Activated CD4-positive, alpha-beta T cell treated with anti-CD3 and anti-CD28 coated beads for 36 hours (primary cell): ENCODE results near the gene PEDS1. TPM values are rescaled to one million over a fixed set of nuclear protein-coding genes. Genes with fewer than 3 reads are reported as not detected.
"Not testable (repeated sequence)": the region's sequence is repeated elsewhere in the genome, so short reads cannot be mapped to it uniquely, and the experiment has no call there.

Experiments used
- ATAC-seq: fragments of 200-7000 bp; cut with Tn5 transposase; one replicate; pipeline ENCODE4 v1.10.0; 2021; ENCODE audit warnings: mild to moderate bottlenecking, moderate library complexity
- CTCF ChIA-PET: fragments of 350-600 bp; sonication (Branson Sonifier 250); formaldehyde crosslinking; loops from one replicate; lab custom pipeline; 2021; ENCODE audit warnings: antibody characterized with exemption; lab: Charles Lee
- POLR2A ChIA-PET: fragments of 350-600 bp; sonication (Branson Sonifier 250); formaldehyde crosslinking; loops from one replicate; lab custom pipeline; 2021; ENCODE audit warnings: antibody characterized with exemption, inconsistent platforms; lab: Charles Lee
- DNase-seq: peaks from one replicate; pipeline ENCODE4 v3.0.0-alpha.2; 2020
- H3K27ac Mint-ChIP-seq: one replicate; pipeline ENCODE4 v1.8.0; 2021; ENCODE audit warnings: mixed read lengths
- H3K27me3 Mint-ChIP-seq: one replicate; pipeline ENCODE4 v1.8.0; 2021; ENCODE audit warnings: mixed read lengths
- H3K36me3 Mint-ChIP-seq: one replicate; pipeline ENCODE4 v1.8.0; 2021; ENCODE audit warnings: low read depth, mixed read lengths
- H3K4me1 Mint-ChIP-seq: one replicate; pipeline ENCODE4 v1.8.0; 2021; ENCODE audit warnings: mixed read lengths
- H3K4me3 Mint-ChIP-seq: one replicate; pipeline ENCODE4 v1.8.0; 2021; ENCODE audit warnings: mild to moderate bottlenecking, moderate library complexity, mixed read lengths
- H3K9me3 Mint-ChIP-seq: one replicate; pipeline ENCODE4 v1.8.0; 2021; ENCODE audit warnings: low read depth, mixed read lengths
- intact Hi-C, 2 experiments: fragments of 100-400 bp; cut with DNase I in 1 of 2; cut with micrococcal nuclease in 1 of 2; formaldehyde crosslinking; loops; one replicate each; pipeline versions ENCODE4 v1.14.2 to v1.15.1; 2022 to 2024; cut with DNase I, micrococcal nuclease
- total RNA-seq, 2 experiments: library from RNA; stranded (reverse); gene quantifications; one replicate each; pipeline ENCODE4 v1.2.3, GENCODE V29; 2021

PEDS1 gene
- total RNA-seq, 2 experiments from 2014 or later: 13.2 to 16.8 TPM

DNA sequence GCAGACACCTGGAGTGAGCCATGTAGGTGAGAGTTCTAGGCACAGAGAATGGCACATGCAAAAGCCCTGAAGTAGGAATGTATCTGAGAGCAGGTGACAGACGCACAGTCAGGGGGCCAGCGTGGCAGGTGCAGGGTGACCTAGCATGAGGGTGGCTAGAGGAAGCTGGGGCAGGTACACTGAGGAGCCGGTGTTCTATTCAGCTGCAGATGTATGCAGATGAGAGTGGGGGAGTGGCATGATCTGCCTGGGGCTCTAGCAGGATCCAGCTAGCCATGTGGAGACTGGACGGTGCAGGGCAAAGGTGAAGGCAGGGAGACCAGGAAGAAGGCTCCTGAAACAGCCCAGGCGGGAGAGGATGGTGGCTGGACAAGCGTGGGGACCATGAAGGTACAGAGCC, 10.7 kb downstream of the PEDS1 start:
- H3K27me3 Mint-ChIP-seq: no peaks in the 10 kb centered on the region
- DNase-seq: no peak
- no peak for ATAC-seq
- ChIA-PET POLR2A (no interaction called here), CTCF (interaction anchor here (0.6 to 1.8 kb wide), 3 partner anchors 20 to 444 kb away, joined by 3 to 10 read pairs (median 3); no protein-coding TSS in a partner anchor)
- no peaks in the 10 kb centered on the region for H3K9me3 Mint-ChIP-seq
- peak overlapping the region; percentile 23 for H3K27ac Mint-ChIP-seq
- intact Hi-C loops: no loop called here
- no peak overlapping the region for H3K4me3 Mint-ChIP-seq
- peaks cover 31% of the 10 kb centered on the region for H3K4me1 Mint-ChIP-seq
- peaks cover 35% of the 10 kb centered on the region for H3K36me3 Mint-ChIP-seq

DNA sequence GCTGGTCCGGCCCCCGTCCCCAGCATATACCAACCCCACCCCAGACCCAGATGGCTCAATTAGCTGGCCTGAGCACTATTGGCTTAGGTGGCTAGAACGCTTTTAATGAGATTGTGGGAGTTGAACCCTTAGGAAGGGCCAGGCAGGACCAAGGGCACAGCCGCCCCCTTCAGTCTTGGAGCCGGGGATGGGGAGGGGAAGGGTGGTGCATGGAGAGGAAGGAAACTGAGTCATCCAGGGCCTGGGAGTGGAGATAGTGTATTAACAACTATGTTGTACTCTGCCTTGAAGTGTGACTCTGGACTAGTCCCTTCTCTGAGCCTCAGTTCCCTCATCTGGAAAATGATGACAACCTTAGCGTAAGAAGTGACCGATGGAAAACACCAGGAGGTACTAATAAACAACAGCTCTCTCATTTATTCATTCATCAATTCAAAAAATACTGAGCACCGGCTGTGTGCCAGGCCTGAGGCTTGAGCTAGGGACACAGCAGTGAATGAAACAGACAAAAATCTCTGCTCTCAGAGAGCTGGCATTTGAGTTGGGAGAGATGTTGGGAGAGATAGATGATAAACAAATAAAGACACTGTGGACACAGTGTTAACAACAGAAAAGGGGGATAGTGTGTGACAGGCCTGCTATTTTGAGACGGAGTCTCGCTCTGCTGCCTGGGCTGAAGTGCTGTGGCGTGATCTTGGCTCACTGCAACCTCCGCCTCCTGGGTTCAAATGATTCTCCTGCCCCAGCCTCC, 11.5 kb downstream of the PEDS1 start:
- Mint-ChIP-seq H3K27me3 (no peaks in the 10 kb centered on the region), H3K4me1 (peaks cover 31% of the 10 kb centered on the region), H3K9me3 (no peaks in the 10 kb centered on the region), H3K27ac (no peak overlapping the region), H3K4me3 (no peak overlapping the region), H3K36me3 (peaks cover 36% of the 10 kb centered on the region)
- ChIA-PET CTCF (interaction anchor here (0.6 to 1.8 kb wide), 3 partner anchors 20 to 444 kb away, joined by 3 to 10 read pairs (median 3); no protein-coding TSS in a partner anchor), POLR2A (interaction anchor here (0.6 kb wide), 1 partner anchor 366 kb away, joined by 3 read pairs; no protein-coding TSS in a partner anchor)
- intact Hi-C loops: no loop called here
- DNase-seq (no peak), ATAC-seq (no peak)

DNA sequence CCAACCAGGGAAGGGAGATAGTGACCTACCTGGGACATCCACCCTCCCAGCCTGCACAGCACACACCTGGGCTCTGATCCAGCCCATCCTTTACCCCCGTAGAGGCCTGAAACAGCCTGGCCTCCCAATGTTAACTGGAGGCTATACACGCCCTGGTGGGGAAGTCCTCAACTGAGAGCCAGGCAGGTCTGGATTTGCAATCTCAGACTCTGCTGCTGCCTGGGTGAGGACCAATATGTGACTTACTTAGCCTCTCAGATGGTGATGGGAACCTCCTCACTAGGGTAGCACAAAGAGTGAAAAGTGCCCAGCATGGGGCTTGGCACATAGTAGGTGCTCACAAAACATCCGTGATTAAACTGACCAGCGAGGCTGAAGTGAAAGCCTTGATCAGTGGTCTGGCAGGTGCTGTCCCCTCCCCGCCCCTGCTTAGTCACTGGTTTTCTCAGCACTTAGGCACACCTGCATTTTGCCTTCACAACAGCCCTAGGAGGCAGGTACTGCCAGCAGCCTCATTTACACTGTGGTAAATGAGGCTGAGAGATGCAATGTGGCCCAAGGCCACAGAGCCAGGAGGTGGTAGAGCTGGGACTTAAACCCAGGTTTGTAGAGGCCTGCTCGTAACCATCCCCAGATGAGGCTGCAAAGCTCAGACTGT, 12.4 kb downstream of the PEDS1 start:
- ChIA-PET CTCF (no interaction called here), POLR2A (no interaction called here)
- H3K4me1 Mint-ChIP-seq: peaks cover 26% of the 10 kb centered on the region

DNA sequence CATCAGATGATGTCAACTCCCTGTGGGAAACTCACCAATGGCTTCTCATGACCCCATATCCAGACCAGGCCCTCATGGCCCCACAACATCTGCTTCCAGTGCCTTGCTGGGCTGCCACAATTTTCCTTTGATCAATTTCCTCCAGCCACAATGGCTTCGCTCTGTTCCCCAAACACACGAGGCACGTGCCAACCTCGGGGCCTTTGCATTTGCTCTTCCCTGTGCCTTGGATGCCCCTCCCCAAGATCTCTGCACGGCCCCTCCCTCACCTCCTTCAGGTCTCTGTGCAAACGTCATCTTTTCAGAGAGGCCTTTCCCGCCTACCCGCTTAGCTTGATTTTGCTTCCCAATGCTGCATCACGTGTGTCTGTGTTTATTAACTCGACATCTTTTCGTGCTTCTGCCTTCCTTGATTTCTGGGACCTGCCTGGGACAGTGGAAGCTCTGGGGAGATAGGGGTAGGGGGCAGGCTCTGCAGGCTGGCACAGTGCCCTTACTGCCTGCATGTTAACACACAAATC, 13.1 kb downstream of the PEDS1 start:
- POLR2A ChIA-PET: no interaction called here
- H3K27ac Mint-ChIP-seq: no peak overlapping the region
- H3K36me3 Mint-ChIP-seq: peaks cover 35% of the 10 kb centered on the region
- peaks cover 21% of the 10 kb centered on the region for H3K4me1 Mint-ChIP-seq
- DNase-seq (no peak), ATAC-seq (no peak)
- CTCF ChIA-PET: no interaction called here
- intact Hi-C loops: no loop called here
- H3K27me3 Mint-ChIP-seq: no peaks in the 10 kb centered on the region
- H3K9me3 Mint-ChIP-seq: no peaks in the 10 kb centered on the region
- no peak overlapping the region for H3K4me3 Mint-ChIP-seq

More for the DNA sequence above, 12.4 kb downstream of the PEDS1 start:
- ATAC-seq (no peak), DNase-seq (no peak)
- intact Hi-C loops: no loop called here
- H3K27me3 Mint-ChIP-seq: no peaks in the 10 kb centered on the region
- H3K9me3 Mint-ChIP-seq: no peaks in the 10 kb centered on the region
- peaks cover 37% of the 10 kb centered on the region for H3K36me3 Mint-ChIP-seq
- H3K4me3 Mint-ChIP-seq: no peak overlapping the region
- no peak overlapping the region for H3K27ac Mint-ChIP-seq

DNA sequence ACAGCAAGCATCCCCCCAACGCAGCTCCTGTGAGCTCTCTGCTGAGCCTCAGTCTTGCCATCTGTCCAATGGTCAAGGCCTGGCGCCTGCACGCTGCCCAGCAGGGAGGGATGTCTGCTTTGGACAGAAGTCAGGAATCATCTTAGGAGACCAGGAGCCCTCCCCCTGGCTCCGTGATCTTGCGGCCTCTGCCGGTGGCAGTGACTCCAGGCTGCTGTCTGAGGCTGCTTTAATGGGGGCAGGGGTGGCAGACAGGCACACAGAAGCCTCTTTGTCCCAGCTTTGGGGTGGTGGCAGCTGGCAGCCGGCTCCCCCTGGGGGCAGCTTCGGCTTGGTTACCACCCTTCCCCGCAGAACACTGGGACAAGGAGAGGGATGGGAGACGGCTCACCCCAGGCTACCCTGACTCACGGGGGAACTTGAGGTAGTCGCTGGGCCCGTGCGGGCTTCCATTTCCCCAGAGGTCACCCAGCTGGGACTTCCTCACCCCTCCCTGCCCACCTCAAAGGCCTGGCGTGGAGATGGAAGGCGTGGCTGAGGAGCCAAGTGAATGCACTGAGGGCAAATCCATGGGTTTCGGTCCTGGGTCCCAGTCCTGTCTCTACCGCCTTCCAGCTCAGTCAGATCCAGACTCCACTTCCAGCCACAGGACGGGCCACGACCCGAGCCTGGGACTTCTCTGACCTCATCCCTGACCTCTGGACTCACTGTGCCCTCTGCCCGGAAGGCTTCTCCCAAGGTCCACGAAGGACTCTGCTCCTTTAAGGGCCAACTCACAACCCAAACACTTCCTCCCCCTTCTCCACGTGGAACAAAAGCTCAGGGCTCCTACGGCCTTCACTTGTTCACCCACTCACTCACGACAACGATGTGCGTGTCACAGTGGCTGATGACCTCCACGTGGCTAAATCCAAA, 14.8 kb downstream of the PEDS1 start:
- Mint-ChIP-seq H3K27me3 (no peaks in the 10 kb centered on the region), H3K9me3 (no peaks in the 10 kb centered on the region), H3K27ac (peak overlapping the region; percentile 3), H3K4me1 (peaks cover 21% of the 10 kb centered on the region), H3K4me3 (no peak overlapping the region), H3K36me3 (peaks cover 35% of the 10 kb centered on the region)
- POLR2A ChIA-PET: interaction anchor here (0.7 kb wide), 1 partner anchor 296 kb away, joined by 5 read pairs; no protein-coding TSS in a partner anchor
- no peak for ATAC-seq
- no peak for DNase-seq
- intact Hi-C loops: no loop called here
- CTCF ChIA-PET: interaction anchor here (1.5 kb wide), 1 partner anchor 18 kb away, joined by 5 read pairs; no protein-coding TSS in a partner anchor

DNA sequence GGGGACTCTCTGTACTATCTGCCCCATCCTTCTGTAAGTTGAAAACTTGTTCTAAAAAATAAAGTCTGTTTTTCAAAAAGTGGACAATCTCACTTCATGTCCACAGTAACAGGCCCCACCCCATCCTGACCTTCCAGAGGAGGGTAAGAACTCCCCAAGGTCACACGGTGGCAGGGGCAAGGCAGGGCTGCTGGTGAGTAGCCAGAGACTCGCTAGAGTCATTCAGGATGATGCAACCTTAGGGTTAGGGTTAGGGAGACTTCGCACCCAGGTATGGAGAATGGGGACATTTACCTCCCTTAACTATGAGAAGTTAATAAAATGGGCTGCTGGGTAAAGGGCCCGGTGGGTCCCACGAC, 15.4 kb downstream of the PEDS1 start:
- Mint-ChIP-seq H3K36me3 (peaks cover 33% of the 10 kb centered on the region), H3K27ac (peak overlapping the region; percentile 47), H3K9me3 (no peaks in the 10 kb centered on the region), H3K4me3 (no peak overlapping the region), H3K27me3 (no peaks in the 10 kb centered on the region), H3K4me1 (peaks cover 21% of the 10 kb centered on the region)
- ChIA-PET POLR2A (no interaction called here), CTCF (interaction anchor here (1.0 kb wide), 1 partner anchor 68 kb away, joined by 3 read pairs; no protein-coding TSS in a partner anchor)
- intact Hi-C loops: no loop called here
- no peak for ATAC-seq
- no peak for DNase-seq

DNA sequence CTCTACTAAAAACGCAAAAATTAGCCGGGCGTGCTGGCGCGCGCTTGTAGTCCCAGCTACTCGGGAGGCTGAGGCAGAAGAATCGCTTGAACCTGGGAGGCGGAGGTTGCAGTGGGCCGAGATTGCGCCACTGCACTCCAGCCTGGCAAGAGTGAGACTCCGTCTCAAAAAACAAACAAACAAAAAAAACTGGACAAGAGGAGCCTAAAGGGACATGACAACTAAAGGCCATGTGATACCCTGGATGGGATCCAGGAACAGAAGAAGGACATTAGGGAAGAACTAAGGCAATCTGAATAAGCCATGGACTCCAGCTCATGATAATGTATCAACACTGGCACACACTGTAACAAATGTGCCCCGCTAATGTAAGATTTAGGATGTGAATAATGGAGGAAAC, 15.8 kb downstream of the PEDS1 start:
- H3K9me3 Mint-ChIP-seq, H3K4me3 Mint-ChIP-seq, POLR2A ChIA-PET, intact Hi-C loops, H3K27me3 Mint-ChIP-seq, DNase-seq, ATAC-seq: not testable (repeated sequence)
- CTCF ChIA-PET: interaction anchor here (0.5 to 1.0 kb wide), 2 partner anchors 10 to 67 kb away, joined by 3 to 4 read pairs; no protein-coding TSS in a partner anchor
- Mint-ChIP-seq H3K4me1 (peaks cover 17% of the 10 kb centered on the region), H3K36me3 (peaks cover 29% of the 10 kb centered on the region), H3K27ac (peak overlapping the region; percentile 47)

DNA sequence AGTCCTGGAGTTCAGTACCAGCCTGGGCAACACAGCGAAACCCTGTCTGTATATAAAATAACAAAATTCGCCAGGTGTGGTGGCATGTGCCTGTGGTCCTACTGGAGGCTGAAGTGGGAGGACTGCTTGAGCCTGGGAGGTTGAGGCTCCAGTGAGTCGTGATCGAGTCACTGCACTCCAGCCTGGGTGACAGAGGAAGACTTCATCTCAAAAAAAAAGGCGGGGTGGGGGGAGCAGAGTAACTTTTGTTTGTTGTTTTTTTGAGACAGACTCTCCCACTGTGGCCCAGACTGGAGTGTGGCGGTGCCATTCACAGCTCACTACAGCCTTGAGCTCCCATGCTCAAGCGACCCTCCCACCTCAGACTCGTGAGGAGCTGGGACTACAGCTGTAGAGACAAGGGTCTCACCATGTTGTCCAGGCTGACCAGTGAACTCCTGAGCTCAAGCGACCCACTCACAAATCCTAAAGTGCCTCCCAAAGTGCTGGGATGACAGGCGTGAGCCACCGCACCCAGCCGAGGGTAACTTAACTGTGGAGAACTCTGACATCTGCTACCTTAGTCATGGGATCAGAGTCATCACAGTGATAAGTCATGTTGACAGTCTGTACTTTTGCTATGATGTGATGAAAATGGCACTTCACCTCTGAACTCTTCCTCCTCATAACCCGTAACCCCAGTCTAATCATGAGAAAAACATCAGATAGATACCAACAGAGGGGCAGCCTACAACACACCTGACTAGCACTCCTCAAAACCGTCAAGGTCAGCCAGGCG, 16.5 kb downstream of the PEDS1 start:
- intact Hi-C loops: no loop called here
- POLR2A ChIA-PET: no interaction called here

DNA sequence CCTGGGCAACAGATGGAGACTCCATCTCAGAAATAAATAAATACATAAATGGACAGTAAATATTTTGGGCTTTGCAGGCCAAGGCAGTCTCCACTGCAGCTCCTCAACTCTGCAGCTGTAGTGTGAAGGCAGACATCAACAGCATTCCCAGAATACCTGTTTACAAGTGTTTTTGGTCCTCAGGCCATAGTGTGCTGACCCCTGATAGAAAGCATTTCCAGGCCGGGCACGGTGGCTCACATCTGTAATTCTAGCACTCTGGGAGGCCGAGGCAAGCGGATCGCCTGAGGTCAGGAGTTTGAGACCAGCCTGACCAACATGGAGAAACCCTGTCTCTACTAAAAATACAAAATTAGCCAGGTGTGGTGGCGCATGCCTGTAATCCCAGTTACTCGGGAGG, 18.4 kb downstream of the PEDS1 start:
- POLR2A ChIA-PET: not testable (repeated sequence)

More for the DNA sequence above, 16.5 kb downstream of the PEDS1 start:
- no peak overlapping the region for H3K4me3 Mint-ChIP-seq
- peak; percentile 85 for ATAC-seq
- no peaks in the 10 kb centered on the region for H3K9me3 Mint-ChIP-seq
- peaks cover 15% of the 10 kb centered on the region for H3K4me1 Mint-ChIP-seq
- peak overlapping the region; percentile 75 for H3K27ac Mint-ChIP-seq
- CTCF ChIA-PET: interaction anchor here (0.5 to 1.0 kb wide), 2 partner anchors 10 to 67 kb away, joined by 3 to 4 read pairs; no protein-coding TSS in a partner anchor
- peak; percentile 57 for DNase-seq
- peaks cover 24% of the 10 kb centered on the region for H3K36me3 Mint-ChIP-seq
- no peaks in the 10 kb centered on the region for H3K27me3 Mint-ChIP-seq

More for the DNA sequence above, 18.4 kb downstream of the PEDS1 start:
- H3K9me3 Mint-ChIP-seq, H3K27me3 Mint-ChIP-seq, DNase-seq, H3K27ac Mint-ChIP-seq, ATAC-seq, H3K4me3 Mint-ChIP-seq, intact Hi-C loops: not testable (repeated sequence)
- Mint-ChIP-seq H3K36me3 (peaks cover 18% of the 10 kb centered on the region), H3K4me1 (peaks cover 13% of the 10 kb centered on the region)
- CTCF ChIA-PET: interaction anchor here (2.2 kb wide), 1 partner anchor 13 kb away, joined by 18 read pairs; no protein-coding TSS in a partner anchor
